GM19455 (cell line): ENCODE results near the gene PRKCH.
"Not testable (repeated sequence)": the region's sequence is repeated elsewhere in the genome, so short reads cannot be mapped to it uniquely, and the experiment has no call there.

Experiments
- ATAC-seq: cut with Tn5 transposase; IDR thresholded peaks from one replicate; pipeline ENCODE4 v1.9.1; 2021; ENCODE audit not compliant: unreplicated experiment

The PRKCH gene

GRCh38 chr14:61304688-61305087, 16.7 kb upstream of the PRKCH start:
- no peak for ATAC-seq

GRCh38 chr14:61308198-61308597, 13.2 kb upstream of the PRKCH start:
- no peak for ATAC-seq

- not testable (repeated sequence) for ATAC-seq
Observed at GRCh38 chr14:61308701-61309100, 12.7 kb upstream of the PRKCH start.

GRCh38 chr14:61315313-61315712, 6.1 kb upstream of the PRKCH start:
- ATAC-seq: no peak

- ATAC-seq: no peak
Observed at GRCh38 chr14:61319086-61319485, 2.3 kb upstream of the PRKCH start.

GRCh38 chr14:61319706-61320105, 1.7 kb upstream of the PRKCH start:
- ATAC-seq: no peak

- ATAC-seq: not testable (repeated sequence)
Observed at GRCh38 chr14:61320170-61320569, 1.2 kb upstream of the PRKCH start.

- no peak for ATAC-seq
Observed at GRCh38 chr14:61320806-61321384, 484 bp upstream of the PRKCH start.

GRCh38 chr14:61322011-61322798, 826 bp downstream of the PRKCH start:
- ATAC-seq: peak; percentile 42

GRCh38 chr14:61322799-61323290, 1.5 kb downstream of the PRKCH start:
- ATAC-seq: peak; percentile 24

- ATAC-seq: no peak
Observed at GRCh38 chr14:61323970-61324369, 2.6 kb downstream of the PRKCH start.

- ATAC-seq: no peak
Observed at GRCh38 chr14:61325166-61325565, 3.8 kb downstream of the PRKCH start.

- no peak for ATAC-seq
Observed at GRCh38 chr14:61326146-61326545, 4.8 kb downstream of the PRKCH start.

- no peak for ATAC-seq
Observed at GRCh38 chr14:61326847-61327246, 5.5 kb downstream of the PRKCH start.

- no peak for ATAC-seq
Observed at GRCh38 chr14:61328626-61329262, 7.4 kb downstream of the PRKCH start.

- ATAC-seq: no peak
Observed at GRCh38 chr14:61329478-61330051, 8.2 kb downstream of the PRKCH start.

- peak; percentile 65 for ATAC-seq
Observed at GRCh38 chr14:61330511-61330910, 9.1 kb downstream of the PRKCH start.

GRCh38 chr14:61331992-61332657, 10.7 kb downstream of the PRKCH start:
- ATAC-seq: no peak

GRCh38 chr14:61332658-61333029, 11.3 kb downstream of the PRKCH start:
- ATAC-seq: no peak

GRCh38 chr14:61333087-61333486, 11.7 kb downstream of the PRKCH start:
- ATAC-seq: no peak

GRCh38 chr14:61334197-61334701, 12.9 kb downstream of the PRKCH start:
- ATAC-seq: no peak
